Measurements from ENCODE around the gene ADK.

ADK gene

DNA sequence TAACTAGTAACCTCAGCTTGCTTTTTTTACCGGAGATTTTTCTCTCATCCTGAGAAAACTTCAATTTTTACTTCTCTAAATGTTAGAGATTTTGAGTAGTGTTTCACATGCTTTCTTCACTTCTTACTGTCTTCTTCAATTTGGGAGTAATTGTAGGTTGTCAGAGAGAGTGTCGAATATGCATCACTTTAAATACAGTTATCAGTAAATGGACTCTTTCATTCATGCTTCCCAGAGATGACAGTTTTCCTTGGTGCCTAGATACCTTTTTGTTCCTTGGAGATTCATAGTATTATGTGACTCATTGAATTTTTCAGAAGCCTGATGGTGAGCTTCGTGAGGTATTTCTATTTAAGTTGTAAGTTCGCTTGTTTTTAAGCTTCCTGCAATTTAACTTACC is 169.7 kb downstream of the ADK start:
- Histone ChIP-seq H3K27ac (replicated peaks) (no peak overlapping the region), H3K27me3 (ENCODE audit: insufficient read depth, poor library complexity, severe bottlenecking) (no peaks in the 10 kb centered on the region), H3K4me3 (replicated peaks; ENCODE audit: insufficient read depth, low read length) (no peak overlapping the region)
- DNase-seq (ENCODE audit: low read depth in 1 of 2, low spot score in 1 of 2) = no peak
- TF ChIP-seq GABPA (IDR thresholded peaks at IDR 0.05; ENCODE audit: low read depth) (no peak), POLR2AphosphoS5 (IDR thresholded peaks at IDR 0.05; ENCODE audit: low read depth) (no peak), SPI1 (IDR thresholded peaks at IDR 0.05; ENCODE audit: borderline replicate concordance, low read depth) (no peak)
- TF ChIP-seq, protein P1, sequence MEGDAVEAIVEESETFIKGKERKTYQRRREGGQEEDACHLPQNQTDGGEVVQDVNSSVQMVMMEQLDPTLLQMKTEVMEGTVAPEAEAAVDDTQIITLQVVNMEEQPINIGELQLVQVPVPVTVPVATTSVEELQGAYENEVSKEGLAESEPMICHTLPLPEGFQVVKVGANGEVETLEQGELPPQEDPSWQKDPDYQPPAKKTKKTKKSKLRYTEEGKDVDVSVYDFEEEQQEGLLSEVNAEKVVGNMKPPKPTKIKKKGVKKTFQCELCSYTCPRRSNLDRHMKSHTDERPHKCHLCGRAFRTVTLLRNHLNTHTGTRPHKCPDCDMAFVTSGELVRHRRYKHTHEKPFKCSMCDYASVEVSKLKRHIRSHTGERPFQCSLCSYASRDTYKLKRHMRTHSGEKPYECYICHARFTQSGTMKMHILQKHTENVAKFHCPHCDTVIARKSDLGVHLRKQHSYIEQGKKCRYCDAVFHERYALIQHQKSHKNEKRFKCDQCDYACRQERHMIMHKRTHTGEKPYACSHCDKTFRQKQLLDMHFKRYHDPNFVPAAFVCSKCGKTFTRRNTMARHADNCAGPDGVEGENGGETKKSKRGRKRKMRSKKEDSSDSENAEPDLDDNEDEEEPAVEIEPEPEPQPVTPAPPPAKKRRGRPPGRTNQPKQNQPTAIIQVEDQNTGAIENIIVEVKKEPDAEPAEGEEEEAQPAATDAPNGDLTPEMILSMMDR (IDR thresholded peaks at IDR 0.05; ENCODE audit: insufficient read depth, low read length) = no peak

DNA sequence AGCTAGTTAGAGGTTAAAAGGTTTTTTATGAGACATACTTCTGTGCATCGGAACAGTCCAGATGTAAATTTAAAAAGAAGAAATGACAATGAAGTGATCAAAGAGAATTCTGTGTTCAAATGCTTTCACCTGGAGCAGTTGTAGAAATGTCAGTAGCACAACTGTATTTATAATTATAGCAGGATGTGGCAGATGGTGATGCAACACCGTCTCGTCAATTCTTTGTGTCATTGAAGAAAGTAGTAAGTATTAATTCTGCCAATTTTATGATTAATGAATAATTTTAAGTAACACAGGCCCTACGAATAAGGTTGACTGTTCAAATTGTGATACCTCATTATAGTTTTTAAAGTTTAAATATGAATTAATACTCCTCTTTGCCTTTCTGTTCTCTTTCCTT is 171.1 kb downstream of the ADK start:
- DNase-seq (ENCODE audit: low read depth in 1 of 2, low spot score in 1 of 2) = no peak
- Histone ChIP-seq H3K27ac (replicated peaks) (no peak overlapping the region), H3K4me3 (replicated peaks; ENCODE audit: insufficient read depth, low read length) (no peak overlapping the region), H3K27me3 (ENCODE audit: insufficient read depth, poor library complexity, severe bottlenecking) (no peaks in the 10 kb centered on the region)
- TF ChIP-seq, protein P2, sequence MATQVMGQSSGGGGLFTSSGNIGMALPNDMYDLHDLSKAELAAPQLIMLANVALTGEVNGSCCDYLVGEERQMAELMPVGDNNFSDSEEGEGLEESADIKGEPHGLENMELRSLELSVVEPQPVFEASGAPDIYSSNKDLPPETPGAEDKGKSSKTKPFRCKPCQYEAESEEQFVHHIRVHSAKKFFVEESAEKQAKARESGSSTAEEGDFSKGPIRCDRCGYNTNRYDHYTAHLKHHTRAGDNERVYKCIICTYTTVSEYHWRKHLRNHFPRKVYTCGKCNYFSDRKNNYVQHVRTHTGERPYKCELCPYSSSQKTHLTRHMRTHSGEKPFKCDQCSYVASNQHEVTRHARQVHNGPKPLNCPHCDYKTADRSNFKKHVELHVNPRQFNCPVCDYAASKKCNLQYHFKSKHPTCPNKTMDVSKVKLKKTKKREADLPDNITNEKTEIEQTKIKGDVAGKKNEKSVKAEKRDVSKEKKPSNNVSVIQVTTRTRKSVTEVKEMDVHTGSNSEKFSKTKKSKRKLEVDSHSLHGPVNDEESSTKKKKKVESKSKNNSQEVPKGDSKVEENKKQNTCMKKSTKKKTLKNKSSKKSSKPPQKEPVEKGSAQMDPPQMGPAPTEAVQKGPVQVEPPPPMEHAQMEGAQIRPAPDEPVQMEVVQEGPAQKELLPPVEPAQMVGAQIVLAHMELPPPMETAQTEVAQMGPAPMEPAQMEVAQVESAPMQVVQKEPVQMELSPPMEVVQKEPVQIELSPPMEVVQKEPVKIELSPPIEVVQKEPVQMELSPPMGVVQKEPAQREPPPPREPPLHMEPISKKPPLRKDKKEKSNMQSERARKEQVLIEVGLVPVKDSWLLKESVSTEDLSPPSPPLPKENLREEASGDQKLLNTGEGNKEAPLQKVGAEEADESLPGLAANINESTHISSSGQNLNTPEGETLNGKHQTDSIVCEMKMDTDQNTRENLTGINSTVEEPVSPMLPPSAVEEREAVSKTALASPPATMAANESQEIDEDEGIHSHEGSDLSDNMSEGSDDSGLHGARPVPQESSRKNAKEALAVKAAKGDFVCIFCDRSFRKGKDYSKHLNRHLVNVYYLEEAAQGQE (IDR thresholded peaks at IDR 0.05; ENCODE audit: insufficient replicate concordance, low read depth) = no peak
- TF ChIP-seq, protein P1 (IDR thresholded peaks at IDR 0.05; ENCODE audit: insufficient read depth, low read length) = no peak

- no peak for DNase-seq (ENCODE audit: low read depth in 1 of 2, low spot score in 1 of 2)
- Histone ChIP-seq H3K27ac (replicated peaks) (no peak overlapping the region), H3K4me3 (replicated peaks; ENCODE audit: insufficient read depth, low read length) (no peak overlapping the region), H3K27me3 (ENCODE audit: insufficient read depth, poor library complexity, severe bottlenecking) (no peaks in the 10 kb centered on the region)
- TF ChIP-seq, protein P2 (IDR thresholded peaks at IDR 0.05; ENCODE audit: insufficient replicate concordance, low read depth) = no peak
- TF ChIP-seq POLR2AphosphoS5 (IDR thresholded peaks at IDR 0.05; ENCODE audit: low read depth) = no peak
- no peak for TF ChIP-seq GABPA (IDR thresholded peaks at IDR 0.05; ENCODE audit: low read depth)
- no peak for TF ChIP-seq SPI1 (IDR thresholded peaks at IDR 0.05; ENCODE audit: borderline replicate concordance, low read depth)
- TF ChIP-seq, protein P1 (IDR thresholded peaks at IDR 0.05; ENCODE audit: insufficient read depth, low read length) = no peak
These were observed 171.5 kb downstream of the ADK start for GRCh38 chr10:74322565-74322964.

DNA sequence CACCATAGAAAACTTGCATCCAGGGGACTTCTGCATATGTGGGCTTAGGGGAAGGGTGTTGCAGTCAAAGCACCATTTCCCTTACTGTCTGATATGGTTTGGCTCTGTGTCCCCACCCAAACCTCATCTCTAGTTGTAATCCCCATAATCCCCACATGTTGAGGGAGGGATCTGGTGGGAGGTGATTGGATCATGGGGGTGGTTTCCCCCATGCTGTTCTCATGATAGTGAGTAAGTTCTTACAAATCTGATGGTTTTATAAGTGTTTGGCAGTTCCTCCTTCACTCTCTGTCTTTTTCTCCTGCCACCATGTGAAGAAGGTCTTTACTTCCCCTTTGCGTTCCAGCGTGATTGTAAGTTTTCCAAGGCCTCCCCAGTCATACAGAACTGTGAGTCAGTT is 177.4 kb downstream of the ADK start:
- DNase-seq (ENCODE audit: low read depth in 1 of 2, low spot score in 1 of 2) = peak; percentile 47 to 76

More for the DNA sequence above, 177.4 kb downstream of the ADK start:
- Histone ChIP-seq H3K4me3 (replicated peaks; ENCODE audit: insufficient read depth, low read length) (no peak overlapping the region), H3K27ac (replicated peaks) (peak overlapping the region; percentile 2; the same call in 1 of the 2 replicates), H3K27me3 (ENCODE audit: insufficient read depth, poor library complexity, severe bottlenecking) (no peaks in the 10 kb centered on the region)
- TF ChIP-seq, protein P2 (IDR thresholded peaks at IDR 0.05; ENCODE audit: insufficient replicate concordance, low read depth) = no peak
- TF ChIP-seq SPI1 (IDR thresholded peaks at IDR 0.05; ENCODE audit: borderline replicate concordance, low read depth) (peak; percentile 70; the same call in 1 of the 2 replicates), POLR2AphosphoS5 (IDR thresholded peaks at IDR 0.05; ENCODE audit: low read depth) (no peak)

All from HL-60 (cell line).